Stomach (tissue), 4 donors: ENCODE results near the gene VILL.

ENCODE experiments used
- POLR2A ChIP-seq, 4 donors: fragments of 450-650 bp; IDR thresholded peaks; one replicate each; pipeline ENCODE4 v1.6.1; 2016; ENCODE audit warnings: antibody characterized with exemption in 4 of 4, control low read depth in 2 of 4, mild to moderate bottlenecking in 1 of 4, moderate library complexity in 1 of 4
- POLR2AphosphoS5 ChIP-seq, 3 donors: sonication (generic); formaldehyde crosslinking; IDR thresholded peaks; one replicate each; pipeline ENCODE4 v1.6.1; 2016; ENCODE audit warnings: antibody characterized with exemption in 3 of 3
- TF ChIP-seq, protein P1 (sequence below), 7 experiments: fragments of 450-650 bp in 4 of 7; fragments of 200-600 bp in 3 of 7; sonication (generic) in 3 of 7; IDR thresholded peaks; one replicate each; pipeline ENCODE4 v1.5.1; 2016 to 2019; ENCODE audit warnings: antibody characterized with exemption in 7 of 7, control low read depth in 2 of 7, mild to moderate bottlenecking in 1 of 7

DNA sequence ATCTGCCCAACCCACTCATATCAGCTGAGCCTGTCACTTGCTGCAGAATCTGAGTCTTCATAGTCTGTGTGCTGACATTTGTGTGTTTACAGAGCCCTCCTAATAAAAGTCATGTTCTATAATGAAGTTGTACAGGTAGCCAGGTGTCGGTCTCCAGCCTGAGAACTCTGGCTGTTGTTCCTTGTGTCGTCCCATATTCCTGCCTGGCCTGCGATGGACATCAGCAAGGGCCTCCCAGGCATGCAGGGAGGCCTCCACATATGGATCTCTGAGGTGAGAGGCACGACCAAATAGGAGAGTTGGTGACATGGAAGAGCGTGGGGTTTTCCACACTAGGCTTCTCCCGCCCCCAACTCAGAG is 2.9 kb downstream of the VILL start:
- TF ChIP-seq POLR2AphosphoS5 (IDR thresholded peaks at IDR 0.05): no peak
- TF ChIP-seq, protein P1, sequence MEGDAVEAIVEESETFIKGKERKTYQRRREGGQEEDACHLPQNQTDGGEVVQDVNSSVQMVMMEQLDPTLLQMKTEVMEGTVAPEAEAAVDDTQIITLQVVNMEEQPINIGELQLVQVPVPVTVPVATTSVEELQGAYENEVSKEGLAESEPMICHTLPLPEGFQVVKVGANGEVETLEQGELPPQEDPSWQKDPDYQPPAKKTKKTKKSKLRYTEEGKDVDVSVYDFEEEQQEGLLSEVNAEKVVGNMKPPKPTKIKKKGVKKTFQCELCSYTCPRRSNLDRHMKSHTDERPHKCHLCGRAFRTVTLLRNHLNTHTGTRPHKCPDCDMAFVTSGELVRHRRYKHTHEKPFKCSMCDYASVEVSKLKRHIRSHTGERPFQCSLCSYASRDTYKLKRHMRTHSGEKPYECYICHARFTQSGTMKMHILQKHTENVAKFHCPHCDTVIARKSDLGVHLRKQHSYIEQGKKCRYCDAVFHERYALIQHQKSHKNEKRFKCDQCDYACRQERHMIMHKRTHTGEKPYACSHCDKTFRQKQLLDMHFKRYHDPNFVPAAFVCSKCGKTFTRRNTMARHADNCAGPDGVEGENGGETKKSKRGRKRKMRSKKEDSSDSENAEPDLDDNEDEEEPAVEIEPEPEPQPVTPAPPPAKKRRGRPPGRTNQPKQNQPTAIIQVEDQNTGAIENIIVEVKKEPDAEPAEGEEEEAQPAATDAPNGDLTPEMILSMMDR (IDR thresholded peaks at IDR 0.05): no peak
- TF ChIP-seq POLR2A (IDR thresholded peaks at IDR 0.05): no peak
